H9 (cell line): ENCODE results near the gene LDB2. TPM values are rescaled to one million over a fixed set of nuclear protein-coding genes. Genes with fewer than 3 reads are reported as not detected.

ENCODE experiments used
- DNase-seq: peaks from one replicate; pipeline ENCODE4 v3.0.0-alpha.2; 2017
- H2AFZ ChIP-seq: one replicate; pipeline ENCODE4 v1.6.1; 2013; ENCODE audit warnings: mild to moderate bottlenecking, low read length, control low read depth, moderate library complexity
- H2AK5ac ChIP-seq: 2 replicates; pipeline ENCODE4 v1.6.1; 2013; ENCODE audit warnings: low read length, control low read depth, mixed read lengths; ENCODE audit not compliant: insufficient read length
- H2BK120ac ChIP-seq: one replicate; pipeline ENCODE4 v1.6.1; 2013; ENCODE audit warnings: low read depth, mild to moderate bottlenecking, low read length, control low read depth, inconsistent platforms; ENCODE audit not compliant: poor library complexity, severe bottlenecking
- H2BK12ac ChIP-seq: 2 replicates; pipeline ENCODE4 v1.6.1; 2013; ENCODE audit warnings: low read length, control low read depth, mixed read lengths, low read depth; ENCODE audit not compliant: insufficient read length
- H2BK15ac ChIP-seq: 2 replicates; pipeline ENCODE4 v1.6.1; 2013; ENCODE audit warnings: low read depth, low read length, control low read depth
- H2BK20ac ChIP-seq: one replicate; pipeline ENCODE4 v1.6.1; 2013; ENCODE audit warnings: low read depth, mild to moderate bottlenecking, low read length, control low read depth, inconsistent platforms; ENCODE audit not compliant: poor library complexity, severe bottlenecking
- H2BK5ac ChIP-seq: 2 replicates; pipeline ENCODE4 v1.6.1; 2013; ENCODE audit warnings: low read length, control low read depth, mixed read lengths; ENCODE audit not compliant: insufficient read length
- H3K14ac ChIP-seq: 2 replicates; pipeline ENCODE4 v1.6.1; 2013; ENCODE audit warnings: low read length, control low read depth; ENCODE audit not compliant: insufficient read depth
- H3K18ac ChIP-seq: 2 replicates; pipeline ENCODE4 v1.6.1; 2013; ENCODE audit warnings: low read depth, mild to moderate bottlenecking, mixed read lengths, low read length, control low read depth; ENCODE audit not compliant: insufficient read length
- H3K23ac ChIP-seq: 2 replicates; pipeline ENCODE4 v1.6.1; 2013; ENCODE audit warnings: low read length, control low read depth, mixed read lengths, low read depth; ENCODE audit not compliant: insufficient read length
- H3K23me2 ChIP-seq: 2 replicates; pipeline ENCODE4 v1.6.1; 2013; ENCODE audit warnings: low read depth, mild to moderate bottlenecking, mixed read lengths, low read length, control low read depth; ENCODE audit not compliant: insufficient read length, poor library complexity, severe bottlenecking
- H3K27ac ChIP-seq: 2 replicates; pipeline ENCODE4 v1.5.1; 2013; ENCODE audit warnings: low read length, control low read depth, mixed read lengths, low read depth; ENCODE audit not compliant: insufficient read length
- H3K27me3 ChIP-seq: 2 replicates; pipeline ENCODE4 v1.6.1; 2013; ENCODE audit warnings: low read length, control low read depth, inconsistent platforms; ENCODE audit not compliant: insufficient read depth
- H3K4ac ChIP-seq: 2 replicates; pipeline ENCODE4 v1.6.1; 2013; ENCODE audit warnings: low read depth, mild to moderate bottlenecking, control low read depth, inconsistent platforms, low read length, moderate library complexity
- H3K4me1 ChIP-seq: 2 replicates; pipeline ENCODE4 v1.6.1; 2013; ENCODE audit warnings: low read length, control low read depth, inconsistent platforms; ENCODE audit not compliant: insufficient read depth
- H3K4me2 ChIP-seq: 2 replicates; pipeline ENCODE4 v1.6.1; 2013; ENCODE audit warnings: low read length, control low read depth, mixed read lengths; ENCODE audit not compliant: insufficient read length, insufficient read depth
- H3K56ac ChIP-seq: 2 replicates; pipeline ENCODE4 v1.6.1; 2013; ENCODE audit warnings: low read depth, mild to moderate bottlenecking, mixed read lengths, low read length, control low read depth; ENCODE audit not compliant: insufficient read length
- H3K79me1 ChIP-seq: 2 replicates; pipeline ENCODE4 v1.6.1; 2013; ENCODE audit warnings: low read depth, mild to moderate bottlenecking, moderate library complexity, low read length, control low read depth, inconsistent platforms; ENCODE audit not compliant: insufficient read depth, poor library complexity, severe bottlenecking
- H3K79me2 ChIP-seq: 2 replicates; pipeline ENCODE4 v1.6.1; 2013; ENCODE audit warnings: low read length, control low read depth, inconsistent platforms; ENCODE audit not compliant: insufficient read depth
- H3K9ac ChIP-seq: 2 replicates; pipeline ENCODE4 v1.6.1; 2013; ENCODE audit warnings: low read length, control low read depth, mixed read lengths; ENCODE audit not compliant: insufficient read length; ENCODE audit errors: extremely low read depth
- H3K9me3 ChIP-seq: one replicate; pipeline ENCODE4 v1.6.1; 2013; ENCODE audit warnings: low read depth, low read length, inconsistent platforms; ENCODE audit not compliant: control insufficient read depth
- H3T11ph ChIP-seq: one replicate; pipeline ENCODE4 v1.6.1; 2013; ENCODE audit warnings: mild to moderate bottlenecking, low read length, control low read depth, inconsistent platforms
- H4K20me1 ChIP-seq: one replicate; pipeline ENCODE4 v1.6.1; 2013; ENCODE audit not compliant: control insufficient read depth, insufficient read length, insufficient read depth
- H4K5ac ChIP-seq: 2 replicates; pipeline ENCODE4 v1.6.1; 2013; ENCODE audit warnings: low read depth, mild to moderate bottlenecking, mixed read lengths, low read length, control low read depth; ENCODE audit not compliant: insufficient read length
- H4K8ac ChIP-seq: replicated peaks from 2 replicates; pipeline ENCODE4 v1.6.1; 2013; ENCODE audit warnings: low read length, control low read depth, mixed read lengths, low read depth; ENCODE audit not compliant: insufficient read length
- H4K91ac ChIP-seq: 2 replicates; pipeline ENCODE4 v1.6.1; 2013; ENCODE audit warnings: low read depth, mild to moderate bottlenecking, moderate library complexity, mixed read lengths, low read length, control low read depth; ENCODE audit not compliant: insufficient read length
- H3K27ac Mint-ChIP-seq, 3 experiments: 2 replicates in 2 of 3; 3 replicates in 1 of 3; pipeline ENCODE4 v1.8.0; 2020 to 2021; ENCODE audit warnings: mixed read lengths in 3 of 3, mild to moderate bottlenecking in 1 of 3, moderate library complexity in 1 of 3
- H3K27me3 Mint-ChIP-seq: 2 replicates; pipeline ENCODE4 v1.8.0; 2021; ENCODE audit warnings: low read depth, mild to moderate bottlenecking, moderate library complexity, mixed read lengths
- H3K36me3 Mint-ChIP-seq, 3 experiments: 2 replicates in 2 of 3; 3 replicates in 1 of 3; pipeline ENCODE4 v1.8.0; 2020 to 2021; ENCODE audit warnings: low read depth in 3 of 3, mixed read lengths in 3 of 3; ENCODE audit not compliant: insufficient read depth in 1 of 3
- H3K4me1 Mint-ChIP-seq, 2 experiments: 2 replicates each; pipeline ENCODE4 v1.8.0; 2020; ENCODE audit warnings: mixed read lengths in 2 of 2
- H3K4me3 Mint-ChIP-seq, 2 experiments: 2 replicates in 1 of 2; 3 replicates in 1 of 2; pipeline ENCODE4 v1.8.0; 2020 to 2021; ENCODE audit warnings: mild to moderate bottlenecking in 2 of 2, mixed read lengths in 2 of 2, moderate library complexity in 1 of 2
- H3K9me3 Mint-ChIP-seq, 2 experiments: 2 replicates in 1 of 2; 3 replicates in 1 of 2; pipeline ENCODE4 v1.8.0; 2020; ENCODE audit warnings: mild to moderate bottlenecking in 2 of 2, mixed read lengths in 2 of 2, moderate library complexity in 1 of 2
- CTCF ChIP-seq: fragments of 200-600 bp; sonication (generic); conservative IDR thresholded peaks from 3 replicates; pipeline ENCODE4 v1.8.0; 2021; ENCODE audit warnings: antibody characterized with exemption, mild to moderate bottlenecking
- WGBS: extraction: QIAGEN DNeasy Blood & Tissue Kit; methylation state at CpG from one replicate; pipeline ENCODE4 v1.1.7; 2013; ENCODE audit warnings: missing lambda C conversion rate, low lambda C conversion rate, mixed read lengths; ENCODE audit not compliant: insufficient read length; ENCODE audit errors: extremely low coverage; 5-methylcytosine and 5-hydroxymethylcytosine counted together
- total RNA-seq: library from RNA; stranded (reverse); gene quantifications from 2 replicates; pipeline ENCODE4 v1.2.1, GENCODE V29; 2021

LDB2 gene
- total RNA-seq, 1 experiment from 2014 or later: 22.5 TPM

- H2BK20ac ChIP-seq: no peak overlapping the region
- H3K27me3 ChIP-seq: no peaks in the 10 kb centered on the region
- H3K79me1 ChIP-seq: no peaks in the 10 kb centered on the region
- H3K27me3 Mint-ChIP-seq: no peaks in the 10 kb centered on the region
- H3T11ph ChIP-seq: no peak overlapping the region
- H3K18ac ChIP-seq: no peak overlapping the region
- H2AFZ ChIP-seq: no peak overlapping the region
- no peak overlapping the region for H3K23ac ChIP-seq
- H3K9me3 ChIP-seq: no peaks in the 10 kb centered on the region
- peaks cover 8% of the 10 kb centered on the region; the same call in 1 of the 2 replicates for H3K4me1 ChIP-seq
- no peak overlapping the region for H2BK5ac ChIP-seq
- H3K4ac ChIP-seq: no peak overlapping the region
- no peak overlapping the region for H4K91ac ChIP-seq
- H2AK5ac ChIP-seq: no peak overlapping the region
- no peak overlapping the region for H2BK15ac ChIP-seq
- WGBS: no CpG with 5 or more reads among the region's 4 CpGs
- H2BK12ac ChIP-seq: no peak overlapping the region
- no peak overlapping the region; a peak in 1 of 5 replicates for H3K4me3 Mint-ChIP-seq
- no peaks in the 10 kb centered on the region for H3K9me3 Mint-ChIP-seq
- H2BK120ac ChIP-seq: no peak overlapping the region
- no peak overlapping the region for H3K9ac ChIP-seq
- H4K8ac ChIP-seq: no peak overlapping the region
- H3K79me2 ChIP-seq: no peaks in the 10 kb centered on the region
- H3K4me1 Mint-ChIP-seq: peaks cover 20 to 22% of the 10 kb centered on the region in 2 experiments
- no peak overlapping the region for H3K27ac Mint-ChIP-seq
- no peak overlapping the region for H3K14ac ChIP-seq
- H3K27ac ChIP-seq: no peak overlapping the region
- no peak overlapping the region for H3K56ac ChIP-seq
- no peak for TF ChIP-seq CTCF
- H3K23me2 ChIP-seq: no peaks in the 10 kb centered on the region
- no peak for DNase-seq
- H4K20me1 ChIP-seq: peaks cover 2% of the 10 kb centered on the region
- H3K4me2 ChIP-seq: no peak overlapping the region
- H3K36me3 Mint-ChIP-seq: no peaks in the 10 kb centered on the region
- no peak overlapping the region for H4K5ac ChIP-seq
Measured at GRCh38 chr4:16603178-16603577, 295.3 kb downstream of the LDB2 start.
